Measurements from ENCODE around the gene UNC13A. TPM values are rescaled to one million over a fixed set of nuclear protein-coding genes. Genes with fewer than 3 reads are reported as not detected.

The UNC13A gene
- total RNA-seq, 1 experiment from 2014 or later = 0.84 TPM

GRCh38 chr19:17711851-17712250, 23.7 kb upstream of the UNC13A start:
- DNase-seq (ENCODE audit: extremely low read depth, low read depth) = no peak

GRCh38 chr19:17706750-17707181, 18.6 kb upstream of the UNC13A start:
- no peak for DNase-seq (ENCODE audit: extremely low read depth, low read depth)

GRCh38 chr19:17703824-17704463, 15.8 kb upstream of the UNC13A start:
- no peak for DNase-seq (ENCODE audit: extremely low read depth, low read depth)

GRCh38 chr19:17695198-17695597, 7.0 kb upstream of the UNC13A start:
- no peak for DNase-seq (ENCODE audit: extremely low read depth, low read depth)

- no peak for DNase-seq (ENCODE audit: extremely low read depth, low read depth)
Measured at GRCh38 chr19:17692566-17692965, 4.4 kb upstream of the UNC13A start.

- no peak for DNase-seq (ENCODE audit: extremely low read depth, low read depth)
Measured at GRCh38 chr19:17688853-17689595, 870 bp upstream of the UNC13A start.

GRCh38 chr19:17687141-17687856, 855 bp downstream of the UNC13A start:
- no peak for DNase-seq (ENCODE audit: extremely low read depth, low read depth)

- DNase-seq (ENCODE audit: extremely low read depth, low read depth) = no peak
Measured at GRCh38 chr19:17686592-17687024, 1.5 kb downstream of the UNC13A start.

- DNase-seq (ENCODE audit: extremely low read depth, low read depth) = no peak
Measured at GRCh38 chr19:17686023-17686521, 2.1 kb downstream of the UNC13A start.

- DNase-seq (ENCODE audit: extremely low read depth, low read depth) = no peak
Measured at GRCh38 chr19:17685451-17686022, 2.6 kb downstream of the UNC13A start.

- no peak for DNase-seq (ENCODE audit: extremely low read depth, low read depth)
Measured at GRCh38 chr19:17684256-17684655, 3.9 kb downstream of the UNC13A start.

- DNase-seq (ENCODE audit: extremely low read depth, low read depth) = no peak
Measured at GRCh38 chr19:17683078-17683477, 5.1 kb downstream of the UNC13A start.

- DNase-seq (ENCODE audit: extremely low read depth, low read depth) = no peak
Measured at GRCh38 chr19:17682273-17682672, 5.9 kb downstream of the UNC13A start.

- peak; percentile 38 for DNase-seq (ENCODE audit: extremely low read depth, low read depth)
Measured at GRCh38 chr19:17681505-17682125, 6.5 kb downstream of the UNC13A start.

- no peak for DNase-seq (ENCODE audit: extremely low read depth, low read depth)
Measured at GRCh38 chr19:17680230-17680722, 7.9 kb downstream of the UNC13A start.

GRCh38 chr19:17679526-17680229, 8.5 kb downstream of the UNC13A start:
- DNase-seq (ENCODE audit: extremely low read depth, low read depth) = no peak

GRCh38 chr19:17678836-17679235, 9.3 kb downstream of the UNC13A start:
- DNase-seq (ENCODE audit: extremely low read depth, low read depth) = no peak

- DNase-seq (ENCODE audit: extremely low read depth, low read depth) = no peak
Measured at GRCh38 chr19:17677002-17677401, 11.2 kb downstream of the UNC13A start.

- DNase-seq (ENCODE audit: extremely low read depth, low read depth) = no peak
Measured at GRCh38 chr19:17676295-17676694, 11.9 kb downstream of the UNC13A start.

Data from NCI-H460 (cell line).